Measurements from ENCODE around the gene SIRPA. TPM values are rescaled to one million over a fixed set of nuclear protein-coding genes. Genes with fewer than 3 reads are reported as not detected.

Gene SIRPA
- total and polyA plus RNA-seq, 2 of the 4 experiments (the other 2 are of a cell fraction): 9.9 to 40.2 TPM

DNA sequence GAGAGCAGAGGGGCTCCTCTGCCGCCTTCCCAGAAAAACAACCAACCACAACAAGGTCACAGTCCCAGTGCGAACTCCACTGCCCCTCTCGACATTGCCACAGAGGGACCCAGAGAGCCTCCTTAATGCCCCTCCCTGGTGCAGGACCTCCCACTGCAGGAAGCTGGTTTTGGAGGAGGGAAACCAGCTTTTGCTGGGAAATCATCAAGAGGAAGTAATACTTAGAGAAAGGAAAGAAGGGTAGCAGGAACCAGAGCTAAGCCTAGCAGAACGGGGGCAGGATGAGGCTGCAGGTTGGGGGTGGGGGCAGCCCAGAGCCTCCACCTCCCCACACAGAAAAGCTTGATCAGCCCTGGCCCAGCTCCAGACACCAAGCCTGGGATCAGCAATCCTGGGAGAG, 37.7 kb upstream of the SIRPA start:
- Histone ChIP-seq H3K56ac (ENCODE audit: extremely low read depth, insufficient read depth, low read length) (no peak overlapping the region), H3K4me1 (ENCODE audit: control insufficient read depth, insufficient read depth, low read length) (peaks cover 8% of the 10 kb centered on the region), H2BK15ac (ENCODE audit: low read depth, low read length) (no peak overlapping the region), H2BK20ac (ENCODE audit: low read depth, low read length) (no peak overlapping the region), H3K9me1 (ENCODE audit: insufficient read depth, low read length) (0 out of 2 replicates have a peak, but pooled peaks cover 3% of the 10 kb centered on the region), H3K4ac (ENCODE audit: low read depth, low read length) (no peak overlapping the region), H3K4me3 (ENCODE audit: insufficient read depth, low read depth, low read length) (no peak overlapping the region), H3K27me3 (ENCODE audit: control insufficient read depth, insufficient read depth, low read length) (peaks cover 18% of the 10 kb centered on the region), H4K8ac (ENCODE audit: low read depth in 2 of 2, low read length in 2 of 2) (no peak overlapping the region), H2AK9ac (replicated peaks; ENCODE audit: low read depth, low read length, poor library complexity) (no peak overlapping the region), H3K18ac (ENCODE audit: low read depth, low read length) (no peak overlapping the region), H2BK120ac (ENCODE audit: low read depth, low read length) (no peak overlapping the region), H3K9ac (ENCODE audit: low read depth, low read length) (no peak overlapping the region), H2AK5ac (ENCODE audit: low read depth, low read length) (no peak overlapping the region), H4K5ac (ENCODE audit: low read depth, low read length) (no peak overlapping the region), H3K14ac (replicated peaks; ENCODE audit: low read depth, low read length) (no peak overlapping the region), H3K36me3 (ENCODE audit: control insufficient read depth, insufficient read depth, low read length) (no peaks in the 10 kb centered on the region), H3K79me1 (ENCODE audit: low read depth in 1 of 2, low read length in 2 of 2) (no peaks in the 10 kb centered on the region), H4K20me1 (ENCODE audit: insufficient read depth, low read length) (no peaks in the 10 kb centered on the region), H3K27ac (ENCODE audit: insufficient read depth, low read length) (no peak overlapping the region), H2AFZ (replicated peaks; ENCODE audit: low read length, poor library complexity) (no peak overlapping the region), H2BK5ac (ENCODE audit: low read depth, low read length, poor library complexity, severe bottlenecking) (no peak overlapping the region), H4K91ac (ENCODE audit: insufficient read depth, low read depth, low read length) (no peak overlapping the region), H3K9me3 (ENCODE audit: control insufficient read depth, insufficient read depth, low read length) (peaks cover 3% of the 10 kb centered on the region; the same call in 1 of the 2 replicates), H3K23ac (ENCODE audit: low read depth, low read length) (no peak overlapping the region), H3K4me2 (ENCODE audit: low read depth, low read length) (no peak overlapping the region)
- ATAC-seq (ENCODE audit: low read depth) (no peak), DNase-seq (no peak)
- in situ Hi-C loops (cut with MboI; ENCODE audit: low sequenced_read_pairs): no loop called here
- TF ChIP-seq POLR2A (IDR thresholded peaks at IDR 0.05; ENCODE audit: low read depth, low read length) (no peak), BHLHE40 (IDR thresholded peaks at IDR 0.05; ENCODE audit: low read depth, low read length) (no peak)
- WGBS, 2 experiments (ENCODE audit: extremely low coverage in 2 of 2, insufficient read length in 1 of 2): no CpG with 5 or more reads among the region's 4 CpGs
- intact Hi-C loops (cut with micrococcal nuclease): no loop called here
- CTCF ChIA-PET: no interaction called here
- POLR2A ChIA-PET (ENCODE audit: unreplicated experiment): no interaction called here
- no TSS peak for BruUV-seq (replicated peaks)
- dilution Hi-C loops (cut with HindIII; ENCODE audit: low sequenced_read_pairs, unreplicated experiment): no loop called here
